Central memory CD4-positive, alpha-beta T cell (primary cell): Measurements from ENCODE around the gene THPO.
A peak's percentile ranks its signal among the peaks of the same experiment; 100 is the strongest.

Experiments used
- DNase-seq: peaks from one replicate; pipeline ENCODE4 v3.0.0; 2022

THPO gene

GRCh38 chr3:184361932-184362667 lies 15.9 kb downstream of the THPO start:
- peak; percentile 38 for DNase-seq

- DNase-seq = no peak
Measured at GRCh38 chr3:184361532-184361931, 16.5 kb downstream of the THPO start, which contains the start of the genes CLCN2 and POLR2H. Gene CLCN2, minus strand, starts transcription at chr3:184361605. Its CDS starts 126 bp downstream, at chr3:184361479. Gene POLR2H, plus strand, starts transcription at chr3:184361710. Its CDS starts 1,783 bp downstream, at chr3:184363493.

- DNase-seq = no peak
Measured at GRCh38 chr3:184360929-184361531, 17.0 kb downstream of the THPO start.

GRCh38 chr3:184360070-184360928 lies 17.7 kb downstream of the THPO start:
- no peak for DNase-seq

- DNase-seq = no peak
Measured at GRCh38 chr3:184359610-184360009, 18.4 kb downstream of the THPO start.

GRCh38 chr3:184358921-184359350 lies 19.1 kb downstream of the THPO start:
- no peak for DNase-seq

- no peak for DNase-seq
Measured at GRCh38 chr3:184358124-184358767, 19.8 kb downstream of the THPO start.

GRCh38 chr3:184357248-184358123 lies 20.5 kb downstream of the THPO start:
- no peak for DNase-seq

GRCh38 chr3:184355261-184356040 lies 22.6 kb downstream of the THPO start:
- no peak for DNase-seq

GRCh38 chr3:184354754-184355153 lies 23.3 kb downstream of the THPO start:
- DNase-seq = no peak

DNA sequence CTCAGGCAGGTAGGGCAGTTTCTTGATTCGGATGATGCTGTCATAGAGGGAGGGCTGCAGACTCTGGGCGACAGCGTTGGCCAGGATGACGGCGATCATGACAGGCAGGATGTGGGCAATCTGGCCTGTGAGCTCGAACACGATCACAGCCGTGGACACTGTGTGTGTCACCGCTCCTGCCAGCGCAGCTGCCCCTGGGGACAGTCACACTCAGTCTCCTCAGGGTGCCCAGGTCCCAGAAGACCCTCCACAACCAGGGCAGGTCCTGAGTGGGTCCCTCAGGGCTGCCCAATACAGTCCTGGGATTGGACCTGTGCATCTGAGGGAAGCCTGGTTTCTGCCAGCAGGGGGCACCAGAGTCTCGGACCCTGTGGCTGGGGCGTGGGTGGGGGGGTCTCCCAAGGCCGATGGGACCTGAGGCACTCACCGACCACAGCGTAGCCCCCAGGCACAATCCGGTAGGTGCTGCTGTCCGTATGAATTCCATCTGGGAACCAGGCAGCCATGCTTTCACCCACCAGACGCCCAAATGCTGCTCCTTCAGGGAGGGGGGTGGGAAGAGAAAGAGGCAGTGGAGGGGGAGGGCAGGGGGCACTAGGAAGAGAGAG lies 23.8 kb downstream of the THPO start:
- peak; percentile 28 for DNase-seq

DNA sequence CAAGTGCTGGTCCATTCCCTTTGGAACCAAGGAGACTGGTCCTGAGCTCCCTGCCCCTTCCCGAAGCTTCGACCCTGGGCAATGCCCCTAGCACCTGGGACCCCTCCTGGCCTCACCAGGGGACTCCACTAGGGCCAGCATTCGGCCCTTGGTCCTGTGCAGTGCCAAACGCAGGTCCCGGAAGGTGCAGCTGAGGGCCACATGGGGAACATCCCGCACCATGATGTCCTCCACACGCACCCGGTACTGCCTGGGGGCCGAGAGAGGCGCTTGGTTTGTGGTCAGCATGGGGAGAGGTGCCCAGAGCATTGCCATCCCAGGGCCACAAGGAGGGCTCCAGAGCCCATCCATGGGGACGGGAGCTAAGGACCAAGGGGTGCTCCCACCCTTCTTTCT lies 24.5 kb downstream of the THPO start:
- DNase-seq = no peak

DNA sequence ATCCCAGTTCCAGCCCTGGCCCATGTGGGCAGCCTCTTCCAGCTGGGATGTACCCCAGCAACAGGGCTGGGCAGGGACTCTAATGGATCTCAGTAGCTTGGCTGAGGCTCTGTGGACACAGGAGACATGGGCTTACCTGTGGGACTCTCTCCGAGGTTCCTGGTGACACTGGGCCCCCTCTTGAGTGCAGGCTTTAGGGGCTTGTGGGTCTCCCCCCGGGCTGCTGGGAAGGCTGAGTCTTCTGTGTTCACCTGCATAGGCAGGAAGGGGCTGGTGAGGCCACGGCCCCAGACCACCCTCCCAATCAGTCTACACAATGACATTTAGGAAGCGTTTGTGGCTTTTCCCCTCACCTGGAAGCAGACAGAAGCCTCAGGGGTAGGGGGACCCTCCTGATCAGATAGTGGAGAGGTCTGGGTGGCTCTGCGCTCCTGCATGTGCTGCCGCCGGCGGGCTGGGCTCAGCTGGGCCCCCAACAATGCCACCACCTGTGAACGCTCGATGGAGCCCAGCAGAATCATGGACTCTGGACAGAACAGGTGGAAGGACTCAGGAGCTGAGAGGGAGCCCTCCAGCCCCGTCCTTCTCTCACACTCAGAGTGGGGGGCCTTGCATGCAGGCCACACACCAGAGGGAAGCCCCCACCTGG lies 25.0 kb downstream of the THPO start:
- DNase-seq = no peak

- no peak for DNase-seq
Measured at GRCh38 chr3:184352149-184352785, 25.7 kb downstream of the THPO start.

DNA sequence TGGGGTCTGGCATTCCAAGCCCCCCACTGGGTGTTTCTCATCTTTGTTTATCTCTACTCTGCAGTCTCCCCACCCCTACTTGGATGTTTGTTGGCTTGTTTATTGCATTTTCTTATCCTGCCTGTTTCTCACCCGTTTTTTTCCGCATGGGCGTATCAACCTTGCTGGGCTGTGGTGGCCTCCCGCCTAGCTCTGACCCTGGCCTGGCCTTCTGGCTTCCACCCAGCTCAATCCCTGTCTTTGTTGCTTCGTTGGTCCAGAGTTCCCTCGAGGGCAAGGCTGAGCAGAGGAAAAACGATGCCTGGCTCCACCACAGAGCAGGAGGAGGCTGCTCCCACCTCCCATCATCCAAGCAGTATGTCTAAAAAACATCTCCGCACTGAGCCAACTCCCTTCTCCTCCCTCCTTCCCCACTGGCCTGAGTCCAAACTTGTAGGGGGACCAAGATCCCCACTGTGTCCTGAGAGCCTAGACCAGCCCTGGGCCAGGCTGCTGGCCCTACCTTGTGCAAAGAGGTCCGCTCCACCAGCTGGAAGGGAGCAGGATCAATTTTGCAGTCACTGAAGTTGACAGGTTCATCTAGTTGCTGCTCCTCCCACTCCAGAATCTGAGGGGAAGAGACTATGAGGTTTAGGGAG lies 26.4 kb downstream of the THPO start:
- DNase-seq = no peak

DNA sequence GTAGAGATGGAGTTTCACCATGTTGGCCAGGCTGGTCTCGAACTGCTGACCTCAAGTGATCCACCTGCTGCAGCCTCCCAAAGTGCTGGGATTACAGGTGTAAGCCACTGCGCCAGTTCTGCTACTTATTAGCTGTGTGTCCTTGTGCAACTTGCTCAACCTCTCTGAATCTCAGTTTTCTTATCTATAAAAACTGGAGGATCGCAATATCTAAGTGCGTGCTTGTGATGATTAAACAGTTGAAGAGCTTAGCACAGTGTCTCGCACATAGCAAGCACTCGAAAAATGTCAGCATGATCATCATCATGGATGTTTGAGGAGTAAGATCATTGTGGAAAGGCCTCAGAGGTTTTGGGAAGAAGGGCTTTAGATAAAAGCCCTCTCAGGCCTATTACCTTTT lies 27.4 kb downstream of the THPO start:
- no peak for DNase-seq

DNA sequence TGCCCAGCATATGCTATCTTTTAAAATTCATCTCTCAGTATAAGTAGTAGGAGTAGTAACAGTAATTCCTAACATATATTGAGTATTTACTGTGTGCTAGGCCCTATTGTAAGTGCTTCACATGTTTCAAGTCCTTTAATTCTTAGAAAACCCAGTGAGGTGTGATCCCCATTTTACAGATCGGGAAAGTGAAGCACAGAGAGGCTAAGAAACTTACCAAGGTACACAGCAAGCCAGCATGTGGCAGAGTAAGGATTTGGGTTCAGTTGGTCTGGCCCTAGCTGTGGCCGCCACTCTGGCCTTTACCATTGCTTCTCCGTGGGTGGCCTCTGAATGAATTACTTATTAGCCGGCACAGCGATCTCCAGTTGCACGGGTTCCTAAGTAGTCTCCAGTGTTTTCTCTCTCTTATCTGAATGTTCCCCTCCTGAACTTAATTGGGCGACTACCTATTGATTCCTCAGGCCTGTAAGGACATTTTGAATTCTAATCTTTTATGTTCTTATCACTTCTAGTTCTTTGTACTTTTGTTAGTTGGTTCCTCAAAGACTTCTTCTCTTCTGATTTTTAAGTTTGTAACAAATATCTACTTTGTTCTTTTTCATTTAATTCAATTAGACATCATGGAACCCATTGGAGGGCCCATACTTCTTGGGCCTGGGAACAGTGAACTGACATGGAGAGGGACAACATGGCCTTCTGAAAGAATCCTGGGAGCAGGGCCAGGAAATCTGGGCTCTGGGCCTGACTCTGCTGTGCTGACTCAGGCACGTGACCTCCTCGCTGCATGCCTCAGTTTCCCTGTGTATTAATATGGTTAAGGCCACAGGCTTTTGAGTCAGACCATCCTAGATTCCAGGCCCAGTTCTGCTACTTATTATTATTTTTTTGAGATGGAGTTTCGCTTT lies 28.2 kb downstream of the THPO start:
- no peak for DNase-seq

DNA sequence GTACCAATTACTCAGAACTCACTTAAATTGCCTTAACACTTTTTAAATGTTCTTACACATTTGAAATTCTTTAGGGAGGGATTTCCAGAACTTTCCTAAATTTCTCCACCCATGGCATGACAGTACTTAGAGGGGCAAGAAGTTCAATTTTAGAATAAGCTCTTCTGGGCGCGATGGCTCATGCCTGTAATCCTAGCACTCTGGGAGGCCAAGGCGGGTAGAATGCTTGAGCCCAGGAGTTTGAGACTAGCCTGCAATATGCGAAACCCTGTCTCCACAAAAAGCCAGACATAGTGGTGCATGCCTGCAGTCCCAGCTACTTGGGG lies 30.0 kb downstream of the THPO start:
- DNase-seq = no peak
